Kidney (tissue), 14 donors: ENCODE results near the gene WWOX. TPM values are rescaled to one million over a fixed set of nuclear protein-coding genes. Genes with fewer than 3 reads are reported as not detected.
A peak's percentile ranks its signal among the peaks of the same experiment; 100 is the strongest.

ENCODE experiments used
- DNase-seq, 5 donors: peaks; one replicate each; pipeline ENCODE4 v3.0.0-alpha.2; 2013 to 2020
- FAIRE-seq: peaks from 2 replicates; lab custom pipeline; 2012; peaks lifted over from hg19 to GRCh38; lab: Jason Lieb, UNC
- H3K27ac ChIP-seq, 2 donors: one replicate each; pipeline ENCODE4 v1.7.0; 2013; ENCODE audit warnings: low read depth in 2 of 2, low read length in 2 of 2, inconsistent platforms in 1 of 2
- H3K27me3 ChIP-seq: one replicate; pipeline ENCODE4 v1.7.1; 2013; ENCODE audit warnings: low read length, inconsistent platforms; ENCODE audit not compliant: control insufficient read depth, insufficient read depth
- H3K36me3 ChIP-seq, 3 donors: one replicate each; pipeline versions ENCODE4 v1.7.0 to v1.7.1; 2013; ENCODE audit warnings: low read length in 3 of 3, control low read depth in 1 of 3, inconsistent platforms in 1 of 3; ENCODE audit not compliant: insufficient read depth in 3 of 3, control insufficient read depth in 2 of 3
- H3K4me1 ChIP-seq, 3 donors: one replicate each; pipeline versions ENCODE4 v1.7.0 to v1.7.1; 2013; ENCODE audit warnings: low read length in 3 of 3, inconsistent platforms in 1 of 3, low read depth in 1 of 3; ENCODE audit not compliant: control insufficient read depth in 2 of 3, insufficient read depth in 2 of 3
- H3K4me3 ChIP-seq, 3 donors: one replicate each; pipeline versions ENCODE4 v1.7.0 to v1.8.1; 2013; ENCODE audit warnings: low read length in 3 of 3, control low read depth in 1 of 3, inconsistent platforms in 1 of 3
- H3K9ac ChIP-seq, 3 donors: one replicate each; pipeline versions ENCODE4 v1.7.0 to v1.7.1; 2013; ENCODE audit warnings: low read length in 3 of 3, control low read depth in 1 of 3, inconsistent platforms in 1 of 3
- H3K9me3 ChIP-seq, 3 donors: one replicate each; pipeline versions ENCODE4 v1.7.0 to v1.7.1; 2013; ENCODE audit warnings: low read length in 3 of 3, control low read depth in 1 of 3, inconsistent platforms in 1 of 3; ENCODE audit not compliant: control insufficient read depth in 2 of 3, insufficient read depth in 1 of 3
- CTCF ChIP-seq: IDR thresholded peaks from 3 replicates; pipeline ENCODE4 v1.5.1; 2012; ENCODE audit warnings: mild to moderate bottlenecking, moderate library complexity, borderline replicate concordance; ENCODE audit not compliant: insufficient read depth; ENCODE audit errors: extremely low read depth
- intact Hi-C: fragments of 100-400 bp; cut with DNase I; formaldehyde crosslinking; loops from one replicate; pipeline ENCODE4 v1.11.1; 2022
- polyA plus RNA-seq: library from polyadenylated mRNA; stranded (reverse); fragments of 350-450 nt; fragmentation: Illumina TruSeq; extraction: RNeasy Lipid Tissue Mini Kit (QIAGEN cat#74804); gene quantifications from one replicate; pipeline ENCODE4 v1.2.3, GENCODE V29; 2014; ENCODE audit warnings: low read depth, low replicate concordance; ENCODE audit not compliant: insufficient read depth
- total RNA-seq: library from RNA; stranded (reverse); fragmentation: NEBNext Ultra II Directional; extraction: Animal tissue kit (Norgen Biotek cat#: 25700); gene quantifications from one replicate; pipeline ENCODE4 v1.2.1, GENCODE V29; 2021
- donor health status: control.
- donor health status: control.
- donor health status: control.
- donor health status: control.
- donor health status: control.
- donor health status: DM: yes; HTN: yes; CAD: no.
- donor health status: Normal renal cell carcinoma (clear cell type).

Gene WWOX
- total and polyA plus RNA-seq, 2 donors from 2014 or later = 22.5 to 30.3 TPM

GRCh38 chr16:79012671-79013434, 913.4 kb downstream of the WWOX start:
- intact Hi-C loops = no loop called here
- TF ChIP-seq CTCF = no peak
- Histone ChIP-seq H3K27ac (no peak overlapping the region), H3K4me1 (peaks cover 0 to 3% (median 0%) of the 10 kb centered on the region in 3 donors), H3K27me3 (no peaks in the 10 kb centered on the region), H3K36me3 (no peaks in the 10 kb centered on the region), H3K9ac (no peak overlapping the region), H3K4me3 (no peak overlapping the region), H3K9me3 (no peaks in the 10 kb centered on the region)
- FAIRE-seq = no peak
- no peak for DNase-seq

- peak overlapping the region in 1 of 2 donors; percentile 8 for H3K27ac ChIP-seq
- no peaks in the 10 kb centered on the region for H3K36me3 ChIP-seq
- no peak overlapping the region for H3K4me3 ChIP-seq
- FAIRE-seq (no peak), DNase-seq (no peak)
- H3K27me3 ChIP-seq = no peaks in the 10 kb centered on the region
- peaks cover 0 to 3% (median 0%) of the 10 kb centered on the region in 3 donors for H3K4me1 ChIP-seq
- no peak for TF ChIP-seq CTCF
- intact Hi-C loops = no loop called here
- H3K9me3 ChIP-seq = no peaks in the 10 kb centered on the region
- no peak overlapping the region for H3K9ac ChIP-seq
These were observed 914.6 kb downstream of the WWOX start for GRCh38 chr16:79013930-79014660.

DNA sequence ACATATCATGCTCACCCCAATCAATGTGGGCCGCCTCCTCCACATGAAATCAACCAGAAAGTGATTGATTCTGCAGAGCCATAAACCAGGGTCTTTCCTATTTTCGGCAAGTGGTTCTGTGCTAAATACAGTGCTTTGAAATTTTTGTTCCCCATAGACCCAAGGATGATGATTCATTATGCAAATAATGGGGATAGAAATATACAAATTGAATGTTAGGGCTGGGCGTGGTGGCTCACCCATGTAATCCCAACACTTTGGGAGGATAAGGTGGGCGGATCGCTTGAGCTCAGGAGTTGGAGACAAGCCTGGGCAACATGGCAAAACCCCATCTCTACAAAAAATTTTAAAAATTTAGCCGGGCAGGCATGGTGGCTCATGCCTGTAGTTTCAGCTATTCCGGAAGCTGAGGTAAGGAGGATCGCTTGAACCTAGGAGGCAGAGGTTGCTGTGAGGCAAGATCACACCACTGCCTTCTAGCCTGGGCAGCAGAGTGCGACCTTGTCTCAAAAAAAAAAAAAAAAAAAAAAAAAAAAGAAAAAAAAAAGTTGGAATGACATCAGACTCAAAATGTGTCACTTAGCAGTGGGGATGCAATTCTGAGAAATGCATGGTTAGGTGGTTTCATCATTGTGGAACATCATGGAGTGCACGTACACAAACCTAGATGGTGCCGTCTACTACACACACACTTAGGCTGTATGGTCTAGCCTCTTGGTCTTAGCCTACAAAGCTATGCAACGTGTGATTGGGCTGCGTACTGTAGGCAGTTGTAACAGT, 919.4 kb downstream of the WWOX start:
- TF ChIP-seq CTCF = no peak
- intact Hi-C loops = no loop called here
- DNase-seq (no peak), FAIRE-seq (no peak)
- no peaks in the 10 kb centered on the region for H3K27me3 ChIP-seq
- no peaks in the 10 kb centered on the region for H3K4me1 ChIP-seq
- H3K27ac ChIP-seq = no peak overlapping the region
- no peaks in the 10 kb centered on the region for H3K9me3 ChIP-seq
- H3K9ac ChIP-seq = no peak overlapping the region
- no peaks in the 10 kb centered on the region for H3K36me3 ChIP-seq
- no peak overlapping the region for H3K4me3 ChIP-seq
